ENCODE data around the gene FARP2. TPM values are rescaled to one million over a fixed set of nuclear protein-coding genes. Genes with fewer than 3 reads are reported as not detected.

Gene FARP2
- total and polyA plus RNA-seq, 2 of the 4 experiments (the other 2 are of a cell fraction) = 17.1 to 30.8 TPM

DNA sequence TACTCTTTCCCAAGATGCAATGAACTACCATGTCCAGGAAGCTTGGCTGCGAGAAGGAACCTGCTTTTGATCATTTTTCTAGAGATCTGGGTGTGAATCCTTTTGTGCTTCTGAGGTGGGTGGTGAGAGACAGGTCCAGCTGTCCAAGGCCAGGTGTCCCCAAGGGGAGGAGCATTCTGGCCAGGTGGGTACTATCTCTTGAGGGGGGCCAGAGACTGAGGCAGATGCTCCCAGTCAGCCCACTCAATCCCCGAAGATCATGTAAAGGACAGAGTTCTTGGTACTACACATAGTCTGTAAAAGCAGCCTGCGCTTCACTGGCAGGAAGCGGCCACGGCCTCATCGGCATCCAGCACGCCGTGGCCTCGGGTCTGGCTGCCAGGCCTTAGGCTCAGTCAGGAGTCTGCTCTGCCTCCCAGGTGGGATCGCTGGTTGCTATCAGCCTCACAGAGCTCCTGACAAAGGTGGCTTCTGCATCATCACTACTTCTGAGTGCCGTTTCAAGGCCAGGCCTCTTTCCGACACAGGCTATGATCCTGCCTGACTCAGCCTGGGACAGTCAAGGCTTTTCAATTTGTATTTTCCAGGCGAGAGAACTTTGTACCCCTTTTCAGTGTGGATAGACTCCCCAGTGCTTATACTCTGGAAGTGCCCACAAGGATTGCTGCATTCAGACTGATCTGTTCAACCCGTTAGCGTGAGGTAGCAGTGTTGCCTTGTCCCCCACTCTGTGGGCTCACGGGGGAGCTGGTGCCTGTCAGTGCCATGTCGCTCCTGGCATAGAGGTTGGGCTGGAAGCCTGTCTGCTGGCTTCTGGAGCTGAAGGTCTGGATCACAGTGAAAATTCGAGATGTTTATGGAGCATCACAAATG, 123.2 kb downstream of the FARP2 start (continued):
- TF ChIP-seq CHD1 (IDR thresholded peaks at IDR 0.05; ENCODE audit: low read depth, low read length) = no peak

DNA sequence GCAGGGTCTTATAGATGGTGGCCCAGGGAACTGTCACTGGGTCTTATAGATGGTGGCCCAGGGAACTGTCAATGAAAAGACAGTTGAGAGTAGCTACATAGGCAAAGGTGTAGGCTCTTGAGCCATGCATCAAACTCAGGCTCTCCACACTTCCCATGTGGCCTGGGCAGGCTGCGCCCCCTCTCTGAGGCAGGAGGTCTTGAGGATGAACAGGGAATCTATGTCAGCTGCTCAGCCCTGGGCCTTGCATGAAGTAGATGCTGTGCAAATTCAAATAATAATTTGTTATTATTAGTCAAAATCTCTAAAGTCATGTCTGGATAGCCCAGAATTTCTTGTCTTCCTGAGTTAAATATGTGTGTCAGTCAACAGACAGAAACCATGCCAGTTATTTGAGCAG, 125.6 kb downstream of the FARP2 start:
- Histone ChIP-seq H2AFZ (replicated peaks; ENCODE audit: low read length, poor library complexity) (no peak overlapping the region), H3K14ac (replicated peaks; ENCODE audit: low read depth, low read length) (no peak overlapping the region), H3K23ac (ENCODE audit: low read depth, low read length) (no peak overlapping the region), H2BK20ac (ENCODE audit: low read depth, low read length) (no peak overlapping the region), H4K8ac (ENCODE audit: low read depth in 2 of 2, low read length in 2 of 2) (no peak overlapping the region), H3K4ac (ENCODE audit: low read depth, low read length) (no peak overlapping the region), H2BK120ac (ENCODE audit: low read depth, low read length) (no peak overlapping the region), H2BK15ac (ENCODE audit: low read depth, low read length) (no peak overlapping the region), H3K18ac (ENCODE audit: low read depth, low read length) (no peak overlapping the region), H4K5ac (ENCODE audit: low read depth, low read length) (no peak overlapping the region), H3K4me3 (ENCODE audit: insufficient read depth, low read depth, low read length) (no peak overlapping the region), H3K4me2 (ENCODE audit: low read depth, low read length) (no peak overlapping the region), H3K9me3 (ENCODE audit: control insufficient read depth, insufficient read depth, low read length) (no peaks in the 10 kb centered on the region), H4K20me1 (ENCODE audit: insufficient read depth, low read length) (no peaks in the 10 kb centered on the region), H2BK5ac (ENCODE audit: low read depth, low read length, poor library complexity, severe bottlenecking) (no peak overlapping the region), H3K9me1 (ENCODE audit: insufficient read depth, low read length) (peaks cover 8% of the 10 kb centered on the region; the same call in 1 of the 2 replicates), H2AK5ac (ENCODE audit: low read depth, low read length) (no peak overlapping the region), H3K79me1 (ENCODE audit: low read depth in 1 of 2, low read length in 2 of 2) (no peaks in the 10 kb centered on the region), H3K9ac (ENCODE audit: low read depth, low read length) (no peak overlapping the region), H3K56ac (ENCODE audit: extremely low read depth, insufficient read depth, low read length) (no peak overlapping the region), H3K27ac (ENCODE audit: insufficient read depth, low read length) (no peak overlapping the region), H3K4me1 (ENCODE audit: control insufficient read depth, insufficient read depth, low read length) (no peaks in the 10 kb centered on the region), H2AK9ac (replicated peaks; ENCODE audit: low read depth, low read length, poor library complexity) (no peak overlapping the region), H3K36me3 (ENCODE audit: control insufficient read depth, insufficient read depth, low read length) (peaks cover 1% of the 10 kb centered on the region; the same call in 1 of the 2 replicates), H4K91ac (ENCODE audit: insufficient read depth, low read depth, low read length) (no peak overlapping the region), H3K27me3 (ENCODE audit: control insufficient read depth, insufficient read depth, low read length) (no peaks in the 10 kb centered on the region)
- no peak for TF ChIP-seq MAFK (IDR thresholded peaks at IDR 0.05; ENCODE audit: low read depth, low read length)
- TF ChIP-seq CEBPB (IDR thresholded peaks at IDR 0.05; ENCODE audit: low read depth, low read length) = no peak
- TF ChIP-seq MXI1 (IDR thresholded peaks at IDR 0.05; ENCODE audit: borderline replicate concordance, low read depth, low read length) = no peak
- no CpG with 5 or more reads among the region's 1 CpG for WGBS, 2 experiments (ENCODE audit: extremely low coverage in 2 of 2, insufficient read length in 1 of 2)
- intact Hi-C loops (cut with micrococcal nuclease) = no loop called here
- POLR2A ChIA-PET (ENCODE audit: unreplicated experiment) = no interaction called here
- CTCF ChIA-PET = no interaction called here
- no TSS peak for BruUV-seq (replicated peaks)
- no peak for ATAC-seq (ENCODE audit: low read depth)
- no peak for DNase-seq
- dilution Hi-C loops (cut with HindIII; ENCODE audit: low sequenced_read_pairs, unreplicated experiment) = no loop called here
- in situ Hi-C loops (cut with MboI; ENCODE audit: low sequenced_read_pairs) = no loop called here

All from IMR-90 (cell line).